GM21723 (cell line): ENCODE data around the gene PDCD1.

Experiments used
- ATAC-seq: cut with Tn5 transposase; IDR thresholded peaks from one replicate; pipeline ENCODE4 v1.9.1; 2021; ENCODE audit warnings: mild to moderate bottlenecking, moderate library complexity; ENCODE audit not compliant: unreplicated experiment

The PDCD1 gene

DNA sequence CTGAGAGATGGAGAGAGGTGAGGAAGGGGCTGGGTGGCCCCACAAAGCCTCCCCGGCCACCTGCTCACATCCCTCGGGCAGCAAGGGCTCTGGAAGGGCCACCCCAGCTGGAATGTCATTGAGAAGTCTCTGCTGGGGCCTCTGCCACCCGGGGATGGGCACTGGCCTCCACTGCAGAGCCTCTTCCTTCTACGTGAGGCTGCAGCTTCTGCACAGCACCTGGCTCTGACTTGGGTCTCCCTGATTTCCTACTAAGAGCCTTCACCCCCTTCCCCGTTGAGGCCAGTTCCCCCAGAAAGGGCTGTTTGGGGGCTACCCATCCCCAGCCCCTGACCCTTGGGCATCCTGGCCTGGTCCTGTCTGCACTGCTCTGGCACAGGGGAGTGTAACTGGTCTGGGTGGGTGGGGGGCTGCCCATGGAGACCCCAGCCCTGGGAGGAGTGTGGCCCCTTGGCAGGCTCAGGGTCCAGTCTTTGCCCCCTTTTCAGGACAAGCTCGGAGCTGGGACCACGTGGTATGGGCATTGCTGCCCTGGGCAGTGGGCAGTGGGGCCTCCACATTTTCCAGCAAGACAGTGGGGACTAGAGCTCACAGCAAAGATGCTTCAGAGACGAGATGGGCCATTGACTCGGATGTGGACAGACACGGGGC lies 5.6 kb downstream of the PDCD1 start:
- ATAC-seq: no peak

DNA sequence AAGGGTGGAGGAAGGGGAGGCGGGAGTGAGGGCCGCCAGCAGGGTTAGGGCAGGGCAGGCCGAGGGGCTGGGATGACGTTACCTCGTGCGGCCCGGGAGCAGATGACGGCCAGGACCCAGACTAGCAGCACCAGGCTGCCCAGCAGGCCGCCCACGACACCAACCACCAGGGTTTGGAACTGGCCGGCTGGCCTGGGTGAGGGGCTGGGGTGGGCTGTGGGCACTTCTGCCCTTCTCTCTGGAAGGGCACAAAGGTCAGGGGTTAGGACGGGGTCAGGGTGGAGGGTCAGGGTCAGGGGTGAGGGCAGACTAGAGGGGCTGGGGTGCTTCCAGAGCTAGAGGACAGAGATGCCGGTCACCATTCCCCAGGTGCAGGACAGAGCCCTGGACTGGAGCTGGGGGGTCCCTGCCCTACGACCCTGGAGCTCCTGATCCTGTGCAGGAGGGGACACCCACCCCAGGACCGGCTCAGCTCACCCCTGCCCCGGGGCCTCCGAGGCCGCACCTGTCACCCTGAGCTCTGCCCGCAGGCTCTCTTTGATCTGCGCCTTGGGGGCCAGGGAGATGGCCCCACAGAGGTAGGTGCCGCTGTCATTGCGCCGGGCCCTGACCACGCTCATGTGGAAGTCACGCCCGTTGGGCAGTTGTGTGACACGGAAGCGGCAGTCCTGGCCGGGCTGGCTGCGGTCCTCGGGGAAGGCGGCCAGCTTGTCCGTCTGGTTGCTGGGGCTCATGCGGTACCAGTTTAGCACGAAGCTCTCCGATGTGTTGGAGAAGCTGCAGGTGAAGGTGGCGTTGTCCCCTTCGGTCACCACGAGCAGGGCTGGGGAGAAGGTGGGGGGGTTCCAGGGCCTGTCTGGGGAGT lies 6.3 kb downstream of the PDCD1 start:
- ATAC-seq: no peak

DNA sequence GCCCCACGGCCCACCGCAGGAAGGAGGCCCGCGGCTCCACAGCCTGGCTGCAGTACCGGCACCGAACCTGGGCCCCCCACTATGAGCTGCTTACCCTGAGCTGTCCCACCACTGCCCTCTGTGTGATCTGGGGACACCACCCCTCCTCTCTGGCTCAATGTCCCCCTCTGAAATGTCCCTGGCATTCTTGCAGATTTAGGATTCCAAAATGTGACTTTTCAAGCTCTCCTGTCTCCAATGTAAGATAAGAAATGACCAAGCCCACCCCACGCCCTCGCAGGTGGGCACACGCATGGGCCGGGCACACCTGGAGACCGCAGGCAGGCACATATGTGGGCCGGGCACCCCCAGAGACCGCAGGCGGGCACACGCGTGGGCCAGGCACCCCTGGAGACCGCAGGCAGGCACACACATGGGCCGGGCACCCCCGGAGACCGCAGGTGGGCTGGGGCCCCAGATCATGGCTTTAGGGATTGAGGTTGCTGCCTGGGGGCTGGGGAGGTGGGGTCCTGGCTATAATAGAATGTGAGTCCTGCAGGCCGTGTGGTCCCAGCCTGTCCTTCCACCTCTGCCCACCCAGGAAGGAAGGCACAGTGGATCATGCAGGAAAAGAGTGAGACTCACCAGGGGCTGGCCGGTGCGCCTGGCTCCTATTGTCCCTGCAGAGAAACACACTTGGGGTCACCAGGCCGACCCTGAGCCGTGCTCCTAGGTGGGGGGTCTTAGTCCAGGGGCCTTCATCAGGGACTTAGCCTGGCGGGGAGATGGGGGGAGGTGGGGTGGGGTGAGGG lies 7.2 kb downstream of the PDCD1 start:
- no peak for ATAC-seq

DNA sequence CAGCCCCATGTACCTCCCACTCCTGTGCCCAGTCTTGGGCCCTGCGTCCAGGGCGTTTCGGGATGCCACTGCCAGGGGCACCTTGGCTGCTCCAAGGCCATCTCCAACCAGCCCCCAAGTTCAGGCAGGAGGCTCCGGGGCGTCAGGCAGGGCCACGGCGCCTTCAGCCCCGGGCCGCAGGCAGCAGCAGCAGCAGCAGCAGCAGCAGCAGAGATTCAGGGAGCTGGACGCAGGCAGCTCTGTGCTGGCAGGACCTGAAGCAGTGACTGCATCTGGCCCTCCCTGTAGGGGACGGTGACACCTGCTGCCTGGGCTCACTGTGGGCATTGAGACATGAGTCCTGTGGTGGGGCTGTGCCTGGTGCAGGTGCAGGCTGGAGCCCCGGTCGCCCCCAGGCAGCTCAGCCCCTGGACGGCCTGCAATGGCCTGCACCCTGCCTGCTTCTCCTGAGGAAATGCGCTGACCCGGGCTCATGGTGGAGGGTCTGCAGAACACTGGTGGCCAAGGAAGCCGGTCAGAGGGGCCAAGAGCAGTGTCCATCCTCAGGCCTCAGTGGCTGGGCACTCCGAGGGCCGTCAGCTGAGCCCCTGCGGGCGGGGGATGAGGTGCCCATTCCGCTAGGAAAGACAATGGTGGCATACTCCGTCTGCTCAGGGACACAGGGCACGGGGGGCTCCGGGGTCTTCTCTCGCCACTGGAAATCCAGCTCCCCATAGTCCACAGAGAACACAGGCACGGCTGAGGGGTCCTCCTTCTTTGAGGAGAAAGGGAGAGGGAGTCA lies 8.0 kb downstream of the PDCD1 start:
- no peak for ATAC-seq

DNA sequence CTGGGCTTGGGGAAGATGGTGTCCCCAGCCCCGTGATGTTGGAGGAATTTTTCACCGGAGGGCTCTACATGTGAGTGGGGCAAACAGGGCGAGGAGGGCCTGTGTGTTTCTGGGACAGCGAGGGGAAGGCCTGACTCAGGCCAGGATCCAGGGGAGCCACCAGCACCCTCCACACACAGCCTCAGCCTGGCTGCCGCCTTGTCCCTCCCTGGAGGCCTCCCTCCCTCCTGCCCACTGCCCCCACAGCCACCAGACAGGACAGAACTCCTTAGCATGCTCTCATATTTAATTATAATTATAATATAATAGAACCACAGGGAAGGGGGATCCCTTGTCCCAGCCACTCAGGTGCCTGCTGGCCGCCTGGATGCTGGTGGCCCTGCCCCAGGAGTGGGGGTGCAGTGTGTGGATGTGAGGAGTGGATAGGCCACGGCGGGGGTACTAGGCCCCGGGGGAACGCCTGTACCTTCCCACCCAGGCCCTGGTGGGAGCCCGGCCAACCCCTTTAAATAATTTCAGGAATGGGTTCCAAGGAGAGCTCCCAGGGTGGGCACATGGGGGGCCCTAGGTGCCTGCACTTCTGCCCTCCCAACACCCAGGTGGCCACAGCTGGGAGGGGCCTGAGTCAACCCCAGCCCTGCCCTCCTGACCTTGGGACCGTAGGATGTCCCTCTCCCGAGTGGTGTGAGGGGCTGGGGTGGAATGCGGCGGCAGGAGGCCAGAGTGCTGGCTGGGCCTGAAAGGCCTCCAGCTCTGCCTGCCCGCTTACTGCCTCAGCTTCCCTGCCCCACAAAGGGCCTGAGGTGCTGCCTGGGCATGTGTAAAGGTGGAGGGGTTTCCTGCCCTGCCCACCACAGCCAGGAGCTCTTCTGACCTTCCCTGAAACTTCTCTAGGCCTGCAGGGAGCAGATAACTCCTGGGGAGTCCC lies 8.8 kb downstream of the PDCD1 start:
- ATAC-seq: no peak

DNA sequence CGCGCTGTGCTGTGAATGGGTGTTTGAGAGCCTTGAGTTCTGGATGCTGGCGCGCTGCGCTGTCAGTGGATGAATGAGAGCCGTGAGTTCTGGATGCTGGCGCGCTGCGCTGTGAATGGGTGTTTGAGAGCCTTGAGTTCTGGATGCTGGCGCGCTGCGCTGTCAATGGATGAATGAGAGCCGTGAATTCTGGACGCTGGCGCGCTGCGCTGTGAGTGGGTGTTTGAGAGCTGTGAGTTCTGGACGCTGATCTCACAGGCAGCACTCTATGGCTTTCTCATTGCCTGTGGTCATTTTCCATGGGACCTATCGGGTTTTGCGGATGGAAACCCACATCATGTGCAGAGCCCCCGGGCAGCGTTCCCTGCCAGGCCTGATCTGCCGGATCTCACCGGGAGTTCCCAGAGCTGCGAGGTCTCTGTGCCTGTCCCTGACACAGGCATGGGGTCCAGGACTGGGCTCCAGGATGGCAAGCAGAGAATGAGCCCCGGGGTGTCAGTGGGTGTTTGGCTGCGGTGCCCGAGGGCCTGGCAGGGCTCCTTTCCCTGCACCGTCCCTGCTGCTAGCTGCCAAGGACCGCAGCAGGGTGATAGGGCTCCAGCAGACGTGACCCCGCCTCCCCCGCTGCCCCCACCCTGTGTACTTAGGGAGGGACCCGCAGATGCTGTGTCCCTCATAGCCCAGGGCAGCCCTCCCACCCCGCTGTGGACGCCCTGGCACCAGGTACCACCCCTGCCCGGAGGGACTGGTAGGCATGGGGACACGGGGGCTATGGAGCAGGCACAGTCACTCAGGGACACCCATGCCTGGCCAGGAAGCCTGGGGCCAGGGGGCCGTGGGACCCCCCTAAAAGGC lies 9.7 kb downstream of the PDCD1 start:
- ATAC-seq: no peak

DNA sequence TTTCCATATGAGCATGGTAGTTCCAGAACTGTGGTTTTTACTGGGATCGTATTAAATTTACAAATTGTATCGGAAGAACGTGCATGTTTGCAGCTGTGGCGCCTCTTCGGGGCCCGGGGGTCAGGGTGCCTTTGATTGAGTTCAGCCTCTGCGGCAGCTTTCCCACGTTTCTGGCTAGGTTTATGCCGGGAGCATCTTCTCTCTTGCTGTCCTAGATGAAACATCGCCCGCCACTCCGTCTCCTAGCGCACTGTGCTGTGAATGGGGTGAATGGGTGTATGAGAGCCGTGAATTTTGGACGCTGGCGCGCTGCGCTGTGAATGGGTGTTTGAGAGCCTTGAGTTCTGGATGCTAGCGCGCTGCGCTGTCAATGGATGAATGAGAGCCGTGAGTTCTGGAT lies 12.3 kb downstream of the PDCD1 start:
- no peak for ATAC-seq

DNA sequence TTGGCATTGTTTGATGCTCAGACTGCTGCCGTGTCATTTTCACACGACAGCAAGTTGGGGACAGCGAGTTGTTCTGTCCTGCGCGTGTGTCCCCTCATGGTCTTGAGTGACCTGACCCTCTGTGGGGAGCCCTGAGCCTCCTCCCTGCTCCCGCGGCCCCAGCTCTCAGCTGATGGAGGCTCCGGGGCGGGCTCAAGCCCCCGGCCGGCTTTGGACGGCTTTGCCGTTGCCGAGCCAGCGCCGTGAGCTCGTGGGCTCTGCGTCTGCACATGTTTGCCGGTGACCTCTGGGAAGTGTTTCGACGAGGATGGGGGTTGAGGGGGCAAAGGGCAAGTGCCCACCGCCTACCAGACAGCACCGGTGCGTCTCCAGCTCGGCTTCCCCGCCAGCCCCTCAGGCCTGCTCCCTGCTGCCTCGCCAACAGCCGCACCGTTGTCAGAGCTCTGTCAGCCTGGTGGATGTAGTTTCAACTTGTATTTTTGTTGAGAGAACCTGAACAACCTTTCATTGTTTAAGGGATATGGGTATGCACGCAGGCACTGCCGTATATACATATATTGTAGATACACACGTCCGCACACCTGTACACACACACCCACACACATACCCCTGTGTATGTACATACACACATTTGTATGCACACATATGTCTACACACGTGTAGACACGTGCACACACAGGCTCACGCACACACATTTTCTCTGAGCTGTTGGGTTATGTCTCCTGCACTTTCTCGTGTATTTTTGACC lies 13.7 kb downstream of the PDCD1 start:
- ATAC-seq: no peak

DNA sequence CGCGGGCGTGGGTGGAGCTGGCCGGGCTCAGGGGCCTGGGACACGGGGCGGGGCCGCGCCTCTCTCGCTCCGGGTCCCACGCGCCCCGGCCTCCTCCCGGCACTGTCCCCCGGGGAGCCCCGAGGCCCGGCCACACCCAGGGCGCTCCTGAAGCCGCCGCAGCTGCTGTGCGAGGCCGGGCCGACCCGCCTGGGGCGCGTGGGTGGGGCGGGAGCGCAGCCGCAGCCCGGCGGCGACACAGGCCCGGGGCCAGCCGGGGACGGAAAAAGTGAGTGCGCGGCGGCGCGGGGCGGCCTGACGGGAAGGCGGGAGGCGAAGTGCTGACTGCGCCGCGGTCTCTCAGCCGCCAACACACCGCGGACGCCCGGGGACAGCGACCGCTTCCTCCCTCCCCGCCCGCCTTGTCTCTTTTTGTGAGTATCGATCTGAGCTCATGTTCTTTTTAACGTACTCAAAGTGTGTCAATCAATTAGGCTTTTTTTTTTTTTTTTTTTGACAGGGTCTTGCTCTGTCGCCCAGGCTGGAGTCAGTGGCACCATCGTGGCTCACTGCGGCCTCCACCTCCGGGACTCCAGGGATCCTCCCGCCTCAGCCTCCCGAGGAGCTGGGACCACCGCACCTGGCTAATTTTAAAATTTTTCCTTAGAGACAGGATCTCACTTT lies 14.5 kb downstream of the PDCD1 start:
- peak; percentile 56 for ATAC-seq

DNA sequence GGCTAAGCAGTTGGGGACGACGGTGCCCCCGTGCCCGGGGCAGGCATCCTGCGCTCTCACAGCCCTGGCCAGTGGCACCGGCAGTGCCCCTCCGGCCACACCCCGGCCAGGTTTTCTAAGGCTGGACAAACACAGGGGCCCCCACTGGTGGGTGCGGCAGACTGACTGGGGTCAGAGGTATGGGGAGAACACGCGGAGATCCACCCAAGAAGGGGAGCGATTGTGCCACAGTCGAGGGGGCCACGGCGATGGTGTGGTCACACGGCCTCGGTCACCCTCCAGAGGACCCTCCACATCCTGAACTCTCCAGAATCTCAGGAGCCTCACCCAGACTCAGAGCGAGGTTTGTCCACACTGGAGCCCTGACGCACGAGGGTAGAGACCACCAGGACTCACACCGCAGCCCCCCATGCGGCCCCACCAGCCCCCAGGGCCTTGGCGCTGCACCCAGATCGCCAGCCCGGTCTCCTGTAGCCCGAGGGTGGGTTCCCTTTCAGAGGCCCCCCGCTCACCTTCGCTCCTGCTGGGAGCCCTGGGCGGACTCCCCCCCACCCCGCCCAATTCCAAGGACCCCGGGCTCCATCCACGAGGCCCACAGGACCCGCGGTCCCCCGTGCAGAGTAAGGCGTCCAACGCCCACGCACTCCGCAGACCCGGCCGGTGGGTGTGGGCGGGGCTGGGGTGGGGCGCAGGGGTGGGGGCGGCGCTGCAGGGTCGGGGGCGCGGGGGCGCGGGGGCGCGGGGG lies 15.2 kb downstream of the PDCD1 start:
- peak; percentile 4 for ATAC-seq

DNA sequence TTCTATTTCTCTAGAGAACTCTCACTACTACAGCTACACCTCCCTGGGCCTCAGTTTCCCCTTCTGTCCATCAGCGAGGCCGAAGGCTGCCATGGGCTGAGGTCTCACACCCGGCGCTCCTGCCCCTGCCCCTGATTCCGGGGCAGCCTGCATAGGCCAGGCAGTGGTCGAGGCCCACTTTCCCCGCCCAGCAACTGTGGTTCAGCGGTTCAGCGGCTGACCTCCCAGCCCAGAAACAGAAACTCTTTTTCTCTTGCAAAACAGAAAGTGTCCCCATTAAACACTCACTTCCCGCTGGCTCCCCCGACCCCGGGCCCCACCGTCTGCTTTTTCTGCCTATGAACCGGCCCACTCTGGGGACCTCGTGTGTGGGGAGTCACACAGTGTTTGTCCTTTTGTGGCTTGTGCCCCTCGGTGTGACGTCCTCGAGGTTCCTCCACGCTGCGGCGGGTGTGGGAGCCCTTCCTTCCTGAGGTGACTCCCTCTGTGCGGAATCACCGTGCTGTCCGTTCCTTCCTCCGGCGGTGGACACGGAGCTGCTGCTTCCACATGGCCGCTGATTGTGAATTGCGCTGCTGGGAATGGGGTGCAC lies 16.0 kb downstream of the PDCD1 start:
- peak; percentile 61 for ATAC-seq

DNA sequence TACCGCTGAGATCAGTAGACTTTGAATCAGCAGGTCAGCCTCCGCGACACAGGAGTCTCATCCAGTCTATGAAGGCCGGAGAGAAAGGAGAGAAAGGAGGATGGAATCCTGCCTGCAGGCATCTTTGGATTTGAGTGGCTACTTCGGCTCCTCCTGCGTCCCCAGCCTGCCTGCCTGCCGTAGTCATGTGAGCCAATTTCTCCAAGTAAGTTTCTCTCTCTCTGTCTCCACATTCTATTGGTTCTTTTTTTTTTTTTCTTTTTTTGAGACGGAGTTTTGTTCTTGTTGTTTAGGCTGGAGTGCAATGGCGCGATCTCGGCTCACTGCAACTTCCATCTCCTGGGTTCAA lies 16.7 kb downstream of the PDCD1 start:
- ATAC-seq: no peak

DNA sequence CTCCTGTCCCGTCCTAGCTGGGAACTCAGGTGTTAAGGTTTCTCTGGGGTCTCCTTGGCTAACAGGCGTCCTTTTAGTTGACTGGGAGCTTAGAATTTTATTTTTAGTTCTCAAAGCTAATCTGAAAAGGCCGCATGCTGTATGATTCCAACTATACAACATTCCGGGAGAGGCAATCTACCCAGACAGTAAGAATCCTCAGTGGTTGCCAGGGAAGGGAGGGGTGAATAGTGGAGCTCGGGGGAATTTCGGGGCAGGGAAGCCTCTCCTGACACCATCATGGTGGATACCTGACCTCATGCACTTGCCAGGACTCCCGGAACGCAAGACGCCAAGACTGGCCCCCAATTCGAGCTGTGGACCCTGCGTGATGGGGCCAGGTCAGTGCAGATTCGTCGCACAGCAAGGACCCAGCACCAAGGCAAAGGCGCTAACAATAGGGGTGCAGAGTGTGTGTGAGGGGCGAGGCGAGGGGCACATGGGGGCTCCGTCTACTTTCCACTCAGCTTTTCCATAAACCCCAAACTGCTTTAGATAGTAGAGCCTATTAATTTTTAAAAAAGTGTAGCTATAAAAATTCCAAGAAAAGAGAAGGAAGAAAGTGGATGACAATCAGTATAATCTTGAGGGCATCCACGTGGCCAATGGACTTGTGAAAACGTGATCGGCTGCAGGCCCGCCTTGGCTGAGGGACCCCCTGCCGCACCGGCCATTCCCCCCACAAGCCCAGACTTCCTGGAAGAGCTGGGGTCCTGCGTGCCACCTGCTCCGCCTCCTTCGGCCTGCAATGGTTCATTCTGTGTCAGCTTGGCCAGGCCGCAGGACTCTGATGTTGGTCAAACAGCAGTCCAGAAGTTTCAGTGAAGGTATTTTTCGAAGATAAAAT lies 17.3 kb downstream of the PDCD1 start:
- no peak for ATAC-seq

DNA sequence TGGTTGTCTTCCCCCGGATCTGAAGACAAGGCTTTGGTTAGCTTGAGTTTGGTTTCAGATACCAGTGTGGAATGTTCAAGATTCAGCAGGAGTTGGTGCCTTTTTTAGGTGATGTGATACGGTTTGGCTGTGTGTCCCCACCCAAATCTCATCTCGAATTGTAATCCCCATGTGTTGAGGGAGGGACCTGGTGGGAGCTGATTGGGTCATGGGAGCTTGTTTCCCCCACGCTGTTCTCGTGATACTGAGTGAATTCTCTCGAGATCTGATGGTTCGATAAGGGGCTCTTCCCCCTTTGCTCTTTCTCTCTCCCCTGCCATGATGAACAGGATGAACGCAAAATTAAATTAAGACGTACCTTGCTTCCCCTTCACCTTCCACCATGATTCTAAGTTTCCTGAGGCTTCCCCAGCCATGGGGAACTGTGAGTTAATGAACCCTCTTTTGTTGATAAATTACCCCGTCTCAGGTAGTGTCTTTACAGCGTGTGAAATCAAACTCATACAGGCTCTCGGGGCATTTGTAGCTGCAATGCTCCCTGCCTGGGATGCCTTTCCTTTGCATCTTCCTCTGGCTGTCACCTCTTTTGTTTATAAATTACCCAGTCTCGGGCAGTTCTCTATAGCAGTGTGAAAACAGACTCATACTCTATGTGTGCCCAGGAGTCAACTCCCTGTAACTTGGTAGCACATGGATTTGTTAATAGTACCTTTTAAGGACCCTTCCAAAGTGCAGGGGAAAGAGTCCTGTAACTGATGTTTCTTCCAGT lies 21.3 kb downstream of the PDCD1 start:
- ATAC-seq: no peak

DNA sequence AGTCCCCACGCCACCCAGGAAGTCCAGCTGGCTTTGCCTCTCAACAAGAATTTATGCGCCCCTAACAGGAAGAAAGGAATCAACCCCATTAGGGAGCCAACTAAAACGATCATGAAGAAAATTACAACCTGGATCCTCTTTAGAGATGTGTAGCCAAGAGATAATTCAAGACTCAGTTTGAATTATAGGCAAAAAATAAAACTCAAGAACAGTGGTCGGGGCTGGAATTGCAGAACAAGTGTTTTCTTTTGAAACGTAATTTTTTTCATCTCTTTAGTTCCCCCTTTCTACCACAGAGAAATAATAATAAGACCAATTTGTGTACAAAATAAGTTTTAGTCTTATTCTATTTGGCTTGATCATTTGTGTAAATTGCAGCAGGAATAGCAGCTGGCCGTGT lies 22.4 kb downstream of the PDCD1 start:
- no peak for ATAC-seq
